HepG2 (cell line): ENCODE data around the gene NUDT3.

Source experiments
- HNRNPUL1 ChIP-seq: fragments of 200-400 bp; formaldehyde crosslinking; IDR thresholded peaks from 2 replicates; pipeline ENCODE4 v1.6.1; 2017; ENCODE audit warnings: low read depth, mild to moderate bottlenecking, low read length, moderate library complexity
- NFE2L2 ChIP-seq: fragments of 150-350 bp; IDR thresholded peaks from 2 replicates; pipeline ENCODE4 v1.6.1; 2014; ENCODE audit warnings: low read length
- NR3C1 ChIP-seq: sonication (generic); formaldehyde crosslinking; IDR thresholded peaks from 2 replicates; pipeline ENCODE4 v1.4.0; 2020; ENCODE audit warnings: missing genetic modification reagents
- POLR2A ChIP-seq, 2 experiments: IDR thresholded peaks; 2 replicates each; pipeline ENCODE4 v1.6.1; 2011; ENCODE audit warnings: low read depth in 2 of 2, low read length in 2 of 2, mild to moderate bottlenecking in 1 of 2, moderate library complexity in 1 of 2; ENCODE audit not compliant: insufficient read depth in 1 of 2
- SP4 ChIP-seq: sonication (generic); formaldehyde crosslinking; IDR thresholded peaks from 2 replicates; pipeline ENCODE4 v1.8.1; 2023; ENCODE audit warnings: mild to moderate bottlenecking, missing genetic modification reagents
- STAT5B ChIP-seq: sonication (generic); formaldehyde crosslinking; IDR thresholded peaks from 2 replicates; pipeline ENCODE4 v1.4.0; 2020; ENCODE audit warnings: missing genetic modification reagents
- ZNF253 ChIP-seq: sonication (generic); formaldehyde crosslinking; IDR thresholded peaks from 2 replicates; pipeline ENCODE4 v1.8.0; 2022; ENCODE audit warnings: mild to moderate bottlenecking, missing genetic modification reagents, borderline replicate concordance
- ZNF644 ChIP-seq: IDR thresholded peaks from 2 replicates; pipeline ENCODE4 v1.6.1; 2016; ENCODE audit warnings: low read depth
- TF ChIP-seq, protein P1 (sequence below): sonication (generic); formaldehyde crosslinking; IDR thresholded peaks from 2 replicates; pipeline ENCODE4 v1.8.1; 2023; ENCODE audit warnings: missing genetic modification reagents, mild to moderate bottlenecking, borderline replicate concordance
- TF ChIP-seq, protein P2 (sequence below): IDR thresholded peaks from 2 replicates; pipeline ENCODE4 v1.6.1; 2016
- TF ChIP-seq, protein P3 (sequence below): sonication (generic); formaldehyde crosslinking; IDR thresholded peaks from 2 replicates; pipeline ENCODE4 v1.5.0; 2020; ENCODE audit warnings: missing genetic modification reagents, mild to moderate bottlenecking, borderline replicate concordance
- TF ChIP-seq, protein P4 (sequence below): sonication (generic); formaldehyde crosslinking; IDR thresholded peaks from 2 replicates; pipeline ENCODE4 v1.4.0; 2020; ENCODE audit warnings: low read depth, mild to moderate bottlenecking, missing genetic modification reagents
- TF ChIP-seq, protein P5 (sequence below): sonication (generic); formaldehyde crosslinking; IDR thresholded peaks from 2 replicates; pipeline ENCODE4 v1.5.0; 2020; ENCODE audit warnings: mild to moderate bottlenecking, missing genetic modification reagents, moderate library complexity

DNA sequence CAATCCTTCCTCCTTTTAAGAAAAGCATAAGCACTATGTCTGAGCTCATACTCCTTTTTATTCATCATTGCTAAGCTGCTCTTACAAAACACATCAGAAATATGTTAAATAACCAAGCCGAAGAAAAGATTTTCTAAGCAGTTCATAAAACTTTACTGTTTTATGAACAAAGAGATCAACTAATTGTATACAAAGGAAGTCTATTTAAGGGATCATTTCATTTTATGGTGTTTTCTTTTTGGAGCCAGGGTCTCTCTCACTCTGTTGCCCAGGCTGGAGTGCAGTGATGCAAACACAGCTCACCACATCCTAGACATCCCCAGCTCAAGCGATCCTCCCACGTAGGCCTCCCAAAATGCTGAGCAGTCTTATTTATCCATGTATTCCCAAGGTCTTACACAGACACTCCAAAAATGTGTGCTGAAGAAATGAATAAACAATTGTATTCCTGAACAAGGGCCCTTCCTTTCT is 9.3 kb downstream of the NUDT3 start:
- TF ChIP-seq, protein P1, sequence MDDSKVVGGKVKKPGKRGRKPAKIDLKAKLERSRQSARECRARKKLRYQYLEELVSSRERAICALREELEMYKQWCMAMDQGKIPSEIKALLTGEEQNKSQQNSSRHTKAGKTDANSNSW (CRISPR knock-in tag): no peak
- no peak for TF ChIP-seq NR3C1 (CRISPR knock-in tag)
- no peak for TF ChIP-seq ZNF253 (CRISPR knock-in tag)
- TF ChIP-seq NFE2L2: no peak
- TF ChIP-seq POLR2A (IDR thresholded peaks at IDR 0.05; ENCODE audit: insufficient read depth in 1 of 2, low read depth in 2 of 2, low read length in 2 of 2): no peak
- no peak for TF ChIP-seq SP4 (CRISPR knock-in tag)
- TF ChIP-seq, protein P2, sequence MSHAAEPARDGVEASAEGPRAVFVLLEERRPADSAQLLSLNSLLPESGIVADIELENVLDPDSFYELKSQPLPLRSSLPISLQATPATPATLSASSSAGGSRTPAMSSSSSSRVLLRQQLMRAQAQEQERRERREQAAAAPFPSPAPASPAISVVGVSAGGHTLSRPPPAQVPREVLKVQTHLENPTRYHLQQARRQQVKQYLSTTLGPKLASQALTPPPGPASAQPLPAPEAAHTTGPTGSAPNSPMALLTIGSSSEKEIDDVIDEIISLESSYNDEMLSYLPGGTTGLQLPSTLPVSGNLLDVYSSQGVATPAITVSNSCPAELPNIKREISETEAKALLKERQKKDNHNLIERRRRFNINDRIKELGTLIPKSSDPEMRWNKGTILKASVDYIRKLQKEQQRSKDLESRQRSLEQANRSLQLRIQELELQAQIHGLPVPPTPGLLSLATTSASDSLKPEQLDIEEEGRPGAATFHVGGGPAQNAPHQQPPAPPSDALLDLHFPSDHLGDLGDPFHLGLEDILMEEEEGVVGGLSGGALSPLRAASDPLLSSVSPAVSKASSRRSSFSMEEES (CRISPR knock-in tag): no peak
- no peak for TF ChIP-seq HNRNPUL1
- no peak for TF ChIP-seq STAT5B
- TF ChIP-seq, protein P3, sequence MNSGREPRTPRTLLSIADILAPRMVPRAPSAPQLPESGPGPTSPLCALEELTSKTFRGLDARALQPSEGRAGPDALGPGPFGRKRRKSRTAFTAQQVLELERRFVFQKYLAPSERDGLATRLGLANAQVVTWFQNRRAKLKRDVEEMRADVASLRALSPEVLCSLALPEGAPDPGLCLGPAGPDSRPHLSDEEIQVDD (CRISPR knock-in tag): no peak
- no peak for TF ChIP-seq ZNF644 (CRISPR knock-in tag)
- TF ChIP-seq, protein P4, sequence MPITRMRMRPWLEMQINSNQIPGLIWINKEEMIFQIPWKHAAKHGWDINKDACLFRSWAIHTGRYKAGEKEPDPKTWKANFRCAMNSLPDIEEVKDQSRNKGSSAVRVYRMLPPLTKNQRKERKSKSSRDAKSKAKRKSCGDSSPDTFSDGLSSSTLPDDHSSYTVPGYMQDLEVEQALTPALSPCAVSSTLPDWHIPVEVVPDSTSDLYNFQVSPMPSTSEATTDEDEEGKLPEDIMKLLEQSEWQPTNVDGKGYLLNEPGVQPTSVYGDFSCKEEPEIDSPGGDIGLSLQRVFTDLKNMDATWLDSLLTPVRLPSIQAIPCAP: no peak
- TF ChIP-seq, protein P5, sequence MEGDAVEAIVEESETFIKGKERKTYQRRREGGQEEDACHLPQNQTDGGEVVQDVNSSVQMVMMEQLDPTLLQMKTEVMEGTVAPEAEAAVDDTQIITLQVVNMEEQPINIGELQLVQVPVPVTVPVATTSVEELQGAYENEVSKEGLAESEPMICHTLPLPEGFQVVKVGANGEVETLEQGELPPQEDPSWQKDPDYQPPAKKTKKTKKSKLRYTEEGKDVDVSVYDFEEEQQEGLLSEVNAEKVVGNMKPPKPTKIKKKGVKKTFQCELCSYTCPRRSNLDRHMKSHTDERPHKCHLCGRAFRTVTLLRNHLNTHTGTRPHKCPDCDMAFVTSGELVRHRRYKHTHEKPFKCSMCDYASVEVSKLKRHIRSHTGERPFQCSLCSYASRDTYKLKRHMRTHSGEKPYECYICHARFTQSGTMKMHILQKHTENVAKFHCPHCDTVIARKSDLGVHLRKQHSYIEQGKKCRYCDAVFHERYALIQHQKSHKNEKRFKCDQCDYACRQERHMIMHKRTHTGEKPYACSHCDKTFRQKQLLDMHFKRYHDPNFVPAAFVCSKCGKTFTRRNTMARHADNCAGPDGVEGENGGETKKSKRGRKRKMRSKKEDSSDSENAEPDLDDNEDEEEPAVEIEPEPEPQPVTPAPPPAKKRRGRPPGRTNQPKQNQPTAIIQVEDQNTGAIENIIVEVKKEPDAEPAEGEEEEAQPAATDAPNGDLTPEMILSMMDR (CRISPR knock-in tag): no peak
